NCI-H748 treated with DMSO at 0.1 percent for 48 hours (cell line): ENCODE data around the gene RNF144B.
"Not testable (repeated sequence)": the region's sequence is repeated elsewhere in the genome, so short reads cannot be mapped to it uniquely, and the experiment has no call there.

Source experiments
- DNase-seq: peaks from one replicate; lab custom pipeline; 2025; lab: John Stamatoyannopoulos, UW

Gene RNF144B

GRCh38 chr6:18445228-18445627, 58.1 kb downstream of the RNF144B start:
- DNase-seq: no peak

GRCh38 chr6:18446771-18447170, 59.6 kb downstream of the RNF144B start:
- no peak for DNase-seq

GRCh38 chr6:18447552-18447951, 60.4 kb downstream of the RNF144B start:
- no peak for DNase-seq

- no peak for DNase-seq
Observed at GRCh38 chr6:18451756-18452155, 64.6 kb downstream of the RNF144B start.

- no peak for DNase-seq
Observed at GRCh38 chr6:18454446-18454845, 67.3 kb downstream of the RNF144B start.

GRCh38 chr6:18457065-18457737, 70.1 kb downstream of the RNF144B start:
- DNase-seq: no peak

- DNase-seq: not testable (repeated sequence)
Observed at GRCh38 chr6:18458086-18458485, 70.9 kb downstream of the RNF144B start.

- DNase-seq: no peak
Observed at GRCh38 chr6:18463429-18463828, 76.3 kb downstream of the RNF144B start.

GRCh38 chr6:18464176-18464575, 77.0 kb downstream of the RNF144B start:
- DNase-seq: no peak

- no peak for DNase-seq
Observed at GRCh38 chr6:18465410-18466154, 78.4 kb downstream of the RNF144B start.

- no peak for DNase-seq
Observed at GRCh38 chr6:18467741-18468502, 80.8 kb downstream of the RNF144B start.

GRCh38 chr6:18468503-18468843, 81.3 kb downstream of the RNF144B start:
- DNase-seq: no peak

GRCh38 chr6:18469536-18469935, 82.4 kb downstream of the RNF144B start:
- DNase-seq: no peak

- DNase-seq: no peak
Observed at GRCh38 chr6:18471232-18471964, 84.2 kb downstream of the RNF144B start.

GRCh38 chr6:18472941-18473340, 85.8 kb downstream of the RNF144B start:
- DNase-seq: no peak

- no peak for DNase-seq
Observed at GRCh38 chr6:18473755-18474154, 86.6 kb downstream of the RNF144B start.

GRCh38 chr6:18477301-18477941, 90.3 kb downstream of the RNF144B start:
- no peak for DNase-seq

GRCh38 chr6:18478610-18479009, 91.5 kb downstream of the RNF144B start:
- no peak for DNase-seq

GRCh38 chr6:18481870-18482269, 94.7 kb downstream of the RNF144B start:
- no peak for DNase-seq

- DNase-seq: no peak
Observed at GRCh38 chr6:18485660-18486435, 98.7 kb downstream of the RNF144B start.

GRCh38 chr6:18488004-18488403, 100.9 kb downstream of the RNF144B start:
- no peak for DNase-seq
